Measurements from ENCODE around the gene MCM9. TPM values are rescaled to one million over a fixed set of nuclear protein-coding genes. Genes with fewer than 3 reads are reported as not detected.
A peak's percentile ranks its signal among the peaks of the same experiment; 100 is the strongest.

MCM9 gene
- total RNA-seq, 1 donor from 2014 or later = 29.0 TPM

DNA sequence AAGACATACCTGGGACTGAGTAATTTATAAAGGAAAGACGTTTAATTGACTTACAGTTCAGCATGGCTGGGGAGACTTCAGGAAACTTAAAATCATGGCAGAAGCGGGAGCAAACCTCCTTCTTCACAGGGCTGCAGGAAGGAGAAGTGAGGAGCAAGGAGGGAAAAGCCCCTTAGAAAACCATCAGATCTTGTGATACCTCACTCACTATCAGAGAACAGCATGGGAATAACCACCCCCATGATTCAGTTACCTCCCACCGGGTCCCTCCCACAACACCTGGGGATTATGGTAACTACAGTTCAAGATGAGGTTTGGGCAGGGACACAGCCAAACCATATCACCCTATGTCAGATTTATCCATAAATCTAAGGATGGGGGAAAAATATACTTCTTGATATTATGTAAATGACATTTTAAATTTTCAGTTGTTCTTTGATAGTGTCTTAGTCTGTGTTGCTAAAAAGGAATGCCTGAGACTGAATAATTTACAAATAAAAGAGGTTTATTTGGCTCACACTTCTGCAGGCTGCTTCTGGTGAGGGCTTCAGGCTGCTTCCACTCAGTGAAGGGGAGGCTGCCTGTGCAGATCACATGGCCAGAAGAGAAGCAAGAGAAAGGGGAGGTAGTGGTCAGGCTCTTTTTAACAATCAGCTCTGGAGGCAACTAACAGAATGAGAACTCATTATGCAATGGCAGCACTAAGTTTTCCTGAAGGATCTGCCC lies 1.2 kb upstream of the MCM9 start:
- H3K27me3 ChIP-seq = no peaks in the 10 kb centered on the region
- Mint-ChIP-seq H3K9me3 (peaks cover 24% of the 10 kb centered on the region), H3K27ac (peak overlapping the region; percentile 13), H3K36me3 (peaks cover 30% of the 10 kb centered on the region), H3K27me3 (ENCODE audit: insufficient read depth, low read depth) (peaks cover 4% of the 10 kb centered on the region), H3K4me1 (peaks cover 18% of the 10 kb centered on the region), H3K4me3 (peak overlapping the region; percentile 92)
- H3K27ac ChIP-seq = no peak overlapping the region
- H3K9ac ChIP-seq = no peak overlapping the region
- peaks cover 3% of the 10 kb centered on the region for H4K20me1 ChIP-seq (ENCODE audit: low read depth)
- H3K4me2 ChIP-seq = peak overlapping the region; percentile 83
- no peak for DNase-seq (ENCODE audit: low spot score)
- H3K79me2 ChIP-seq (ENCODE audit: low read depth) = peaks cover 40% of the 10 kb centered on the region
- H3K9me3 ChIP-seq (ENCODE audit: low read depth) = no peaks in the 10 kb centered on the region
- peaks cover 11% of the 10 kb centered on the region for H3F3A ChIP-seq (ENCODE audit: low read depth)
- H3K4me1 ChIP-seq = peaks cover 7% of the 10 kb centered on the region
- H3K4me3 ChIP-seq = peak overlapping the region; percentile 86
- no peak overlapping the region for H2AFZ ChIP-seq (replicated peaks)
- no peaks in the 10 kb centered on the region for H3K36me3 ChIP-seq
- TF ChIP-seq EZH2 (IDR thresholded peaks at IDR 0.05) (no peak), EZH2phosphoT487 (IDR thresholded peaks at IDR 0.05) (no peak)
- TF ChIP-seq, protein P1, sequence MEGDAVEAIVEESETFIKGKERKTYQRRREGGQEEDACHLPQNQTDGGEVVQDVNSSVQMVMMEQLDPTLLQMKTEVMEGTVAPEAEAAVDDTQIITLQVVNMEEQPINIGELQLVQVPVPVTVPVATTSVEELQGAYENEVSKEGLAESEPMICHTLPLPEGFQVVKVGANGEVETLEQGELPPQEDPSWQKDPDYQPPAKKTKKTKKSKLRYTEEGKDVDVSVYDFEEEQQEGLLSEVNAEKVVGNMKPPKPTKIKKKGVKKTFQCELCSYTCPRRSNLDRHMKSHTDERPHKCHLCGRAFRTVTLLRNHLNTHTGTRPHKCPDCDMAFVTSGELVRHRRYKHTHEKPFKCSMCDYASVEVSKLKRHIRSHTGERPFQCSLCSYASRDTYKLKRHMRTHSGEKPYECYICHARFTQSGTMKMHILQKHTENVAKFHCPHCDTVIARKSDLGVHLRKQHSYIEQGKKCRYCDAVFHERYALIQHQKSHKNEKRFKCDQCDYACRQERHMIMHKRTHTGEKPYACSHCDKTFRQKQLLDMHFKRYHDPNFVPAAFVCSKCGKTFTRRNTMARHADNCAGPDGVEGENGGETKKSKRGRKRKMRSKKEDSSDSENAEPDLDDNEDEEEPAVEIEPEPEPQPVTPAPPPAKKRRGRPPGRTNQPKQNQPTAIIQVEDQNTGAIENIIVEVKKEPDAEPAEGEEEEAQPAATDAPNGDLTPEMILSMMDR (IDR thresholded peaks at IDR 0.05) = no peak

DNA sequence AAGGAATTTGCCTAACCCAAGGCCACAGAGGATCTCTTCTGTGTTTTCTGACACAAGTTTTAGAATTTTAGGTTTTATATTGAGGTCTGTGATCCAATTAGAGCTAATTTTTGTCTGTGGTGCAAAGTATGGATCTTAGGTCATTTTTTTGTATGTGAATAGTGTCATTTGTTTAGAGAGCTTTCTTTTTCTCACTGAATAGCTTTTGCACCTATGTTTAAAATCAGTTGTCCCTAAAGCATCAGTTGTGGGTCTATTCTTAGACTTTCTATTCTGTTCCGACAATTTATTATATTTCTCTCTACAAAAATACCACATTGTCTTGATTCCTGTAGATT lies 341 bp upstream of the MCM9 start:
- Mint-ChIP-seq H3K4me1 (peaks cover 18% of the 10 kb centered on the region), H3K27ac (peak overlapping the region; percentile 92), H3K9me3 (peaks cover 19% of the 10 kb centered on the region), H3K27me3 (ENCODE audit: insufficient read depth, low read depth) (peaks cover 4% of the 10 kb centered on the region), H3K36me3 (peaks cover 33% of the 10 kb centered on the region), H3K4me3 (peak overlapping the region; percentile 92)
- Histone ChIP-seq H3K9ac (peak overlapping the region; percentile 55), H3K4me2 (peak overlapping the region; percentile 83), H3K27ac (peak overlapping the region; percentile 67), H3K36me3 (no peaks in the 10 kb centered on the region), H4K20me1 (ENCODE audit: low read depth) (peaks cover 3% of the 10 kb centered on the region), H3K27me3 (no peaks in the 10 kb centered on the region), H2AFZ (replicated peaks) (peak overlapping the region; percentile 87), H3K79me2 (ENCODE audit: low read depth) (peaks cover 40% of the 10 kb centered on the region), H3F3A (ENCODE audit: low read depth) (peaks cover 11% of the 10 kb centered on the region), H3K4me1 (peaks cover 7% of the 10 kb centered on the region), H3K4me3 (peak overlapping the region; percentile 86), H3K9me3 (ENCODE audit: low read depth) (no peaks in the 10 kb centered on the region)
- DNase-seq (ENCODE audit: low spot score) = no peak
- TF ChIP-seq EZH2 (IDR thresholded peaks at IDR 0.05) (no peak), EZH2phosphoT487 (IDR thresholded peaks at IDR 0.05) (no peak)
- TF ChIP-seq, protein P1 (IDR thresholded peaks at IDR 0.05) = no peak

DNA sequence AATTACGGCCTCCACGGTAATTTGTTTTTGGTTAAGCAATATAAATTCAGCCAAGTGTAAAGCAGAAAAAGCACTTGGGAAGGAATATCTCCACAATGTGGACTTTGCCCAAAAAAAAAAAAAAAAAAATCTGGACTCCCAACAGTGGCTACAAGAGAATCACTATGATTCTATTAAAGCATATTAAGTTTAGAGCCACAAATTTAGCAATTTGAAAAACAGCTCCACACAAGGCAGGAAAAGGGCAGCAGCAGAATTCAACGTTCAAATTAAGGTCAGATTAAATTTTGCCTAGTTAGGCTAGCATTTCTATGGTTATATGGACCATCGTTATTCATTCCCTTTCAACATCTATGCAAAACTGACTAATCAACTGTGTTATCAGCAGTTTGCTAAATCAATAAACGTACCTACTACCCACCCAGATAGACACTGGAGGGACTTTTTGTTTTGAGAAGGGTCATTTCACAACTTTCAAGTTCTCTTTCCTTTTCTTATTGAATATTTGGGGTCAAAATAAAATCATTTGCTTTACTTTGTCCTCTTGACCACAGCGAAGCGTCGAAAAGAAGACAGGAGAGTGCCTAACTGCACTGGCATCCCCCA lies 1.0 kb downstream of the MCM9 start:
- Histone ChIP-seq H3F3A (ENCODE audit: low read depth) (peaks cover 11% of the 10 kb centered on the region), H3K27me3 (no peaks in the 10 kb centered on the region), H3K79me2 (ENCODE audit: low read depth) (peaks cover 40% of the 10 kb centered on the region), H4K20me1 (ENCODE audit: low read depth) (peaks cover 3% of the 10 kb centered on the region), H3K4me2 (peak overlapping the region; percentile 83), H3K27ac (no peak overlapping the region), H3K9me3 (ENCODE audit: low read depth) (no peaks in the 10 kb centered on the region), H3K4me3 (peak overlapping the region; percentile 86), H3K36me3 (no peaks in the 10 kb centered on the region), H2AFZ (replicated peaks) (no peak overlapping the region), H3K4me1 (peaks cover 7% of the 10 kb centered on the region), H3K9ac (no peak overlapping the region)
- Mint-ChIP-seq H3K27me3 (ENCODE audit: insufficient read depth, low read depth) (peaks cover 4% of the 10 kb centered on the region), H3K4me1 (peaks cover 18% of the 10 kb centered on the region), H3K27ac (peak overlapping the region; percentile 89), H3K4me3 (peak overlapping the region; percentile 91), H3K36me3 (peaks cover 25% of the 10 kb centered on the region), H3K9me3 (peaks cover 19% of the 10 kb centered on the region)
- TF ChIP-seq EZH2 (IDR thresholded peaks at IDR 0.05) = no peak
- TF ChIP-seq, protein P1 (IDR thresholded peaks at IDR 0.05) = no peak
- TF ChIP-seq EZH2phosphoT487 (IDR thresholded peaks at IDR 0.05) = no peak
- DNase-seq (ENCODE audit: low spot score) = no peak
